Kidney (tissue), 14 donors: ENCODE results near the gene DDA1. TPM values are rescaled to one million over a fixed set of nuclear protein-coding genes. Genes with fewer than 3 reads are reported as not detected.

Source experiments
- DNase-seq, 5 donors: peaks; one replicate each; pipeline ENCODE4 v3.0.0-alpha.2; 2013 to 2020
- FAIRE-seq: peaks from 2 replicates; lab custom pipeline; 2012; peaks lifted over from hg19 to GRCh38; lab: Jason Lieb, UNC
- H3K27ac ChIP-seq, 2 donors: one replicate each; pipeline ENCODE4 v1.7.0; 2013; ENCODE audit warnings: low read depth in 2 of 2, low read length in 2 of 2, inconsistent platforms in 1 of 2
- H3K27me3 ChIP-seq: one replicate; pipeline ENCODE4 v1.7.1; 2013; ENCODE audit warnings: low read length, inconsistent platforms; ENCODE audit not compliant: control insufficient read depth, insufficient read depth
- H3K36me3 ChIP-seq, 3 donors: one replicate each; pipeline versions ENCODE4 v1.7.0 to v1.7.1; 2013; ENCODE audit warnings: low read length in 3 of 3, control low read depth in 1 of 3, inconsistent platforms in 1 of 3; ENCODE audit not compliant: insufficient read depth in 3 of 3, control insufficient read depth in 2 of 3
- H3K4me1 ChIP-seq, 3 donors: one replicate each; pipeline versions ENCODE4 v1.7.0 to v1.7.1; 2013; ENCODE audit warnings: low read length in 3 of 3, inconsistent platforms in 1 of 3, low read depth in 1 of 3; ENCODE audit not compliant: control insufficient read depth in 2 of 3, insufficient read depth in 2 of 3
- H3K4me3 ChIP-seq, 3 donors: one replicate each; pipeline versions ENCODE4 v1.7.0 to v1.8.1; 2013; ENCODE audit warnings: low read length in 3 of 3, control low read depth in 1 of 3, inconsistent platforms in 1 of 3
- H3K9ac ChIP-seq, 3 donors: one replicate each; pipeline versions ENCODE4 v1.7.0 to v1.7.1; 2013; ENCODE audit warnings: low read length in 3 of 3, control low read depth in 1 of 3, inconsistent platforms in 1 of 3
- H3K9me3 ChIP-seq, 3 donors: one replicate each; pipeline versions ENCODE4 v1.7.0 to v1.7.1; 2013; ENCODE audit warnings: low read length in 3 of 3, control low read depth in 1 of 3, inconsistent platforms in 1 of 3; ENCODE audit not compliant: control insufficient read depth in 2 of 3, insufficient read depth in 1 of 3
- CTCF ChIP-seq: IDR thresholded peaks from 3 replicates; pipeline ENCODE4 v1.5.1; 2012; ENCODE audit warnings: mild to moderate bottlenecking, moderate library complexity, borderline replicate concordance; ENCODE audit not compliant: insufficient read depth; ENCODE audit errors: extremely low read depth
- intact Hi-C: fragments of 100-400 bp; cut with DNase I; formaldehyde crosslinking; loops from one replicate; pipeline ENCODE4 v1.11.1; 2022
- polyA plus RNA-seq: library from polyadenylated mRNA; stranded (reverse); fragments of 350-450 nt; fragmentation: Illumina TruSeq; extraction: RNeasy Lipid Tissue Mini Kit (QIAGEN cat#74804); gene quantifications from one replicate; pipeline ENCODE4 v1.2.3, GENCODE V29; 2014; ENCODE audit warnings: low read depth, low replicate concordance; ENCODE audit not compliant: insufficient read depth
- total RNA-seq: library from RNA; stranded (reverse); fragmentation: NEBNext Ultra II Directional; extraction: Animal tissue kit (Norgen Biotek cat#: 25700); gene quantifications from one replicate; pipeline ENCODE4 v1.2.1, GENCODE V29; 2021
- donor health status: control.
- donor health status: control.
- donor health status: control.
- donor health status: control.
- donor health status: control.
- donor health status: DM: yes; HTN: yes; CAD: no.
- donor health status: Normal renal cell carcinoma (clear cell type).

DDA1 gene
- total and polyA plus RNA-seq, 2 donors from 2014 or later = 27.7 to 35.9 TPM

GRCh38 chr19:17340302-17340870 lies 31.0 kb downstream of the DDA1 start:
- Histone ChIP-seq H3K4me3 (no peak overlapping the region), H3K36me3 (no peaks in the 10 kb centered on the region), H3K27me3 (no peaks in the 10 kb centered on the region), H3K9ac (no peak overlapping the region), H3K4me1 (peaks cover 0 to 11% (median 0%) of the 10 kb centered on the region in 3 donors), H3K9me3 (no peaks in the 10 kb centered on the region), H3K27ac (no peak overlapping the region)
- DNase-seq = peak in 3 of 5 donors; percentile 55 to 82 (median 62)
- FAIRE-seq = no peak
- TF ChIP-seq CTCF = no peak
- intact Hi-C loops = no loop called here

- Histone ChIP-seq H3K36me3 (no peaks in the 10 kb centered on the region), H3K4me1 (peaks cover 0 to 11% (median 0%) of the 10 kb centered on the region in 3 donors), H3K27ac (no peak overlapping the region), H3K9ac (no peak overlapping the region), H3K4me3 (no peak overlapping the region), H3K27me3 (no peaks in the 10 kb centered on the region), H3K9me3 (no peaks in the 10 kb centered on the region)
- TF ChIP-seq CTCF = no peak
- DNase-seq (no peak), FAIRE-seq (no peak)
- intact Hi-C loops = no loop called here
These were observed 31.6 kb downstream of the DDA1 start for GRCh38 chr19:17340871-17341357.

- intact Hi-C loops = no loop called here
- no peak for FAIRE-seq
- DNase-seq = no peak
These were observed 32.0 kb downstream of the DDA1 start for GRCh38 chr19:17341386-17341785.

More at GRCh38 chr19:17341386-17341785, 32.0 kb downstream of the DDA1 start:
- Histone ChIP-seq H3K9ac (no peak overlapping the region), H3K27ac (no peak overlapping the region), H3K36me3 (no peaks in the 10 kb centered on the region), H3K4me1 (peaks cover 0 to 11% (median 0%) of the 10 kb centered on the region in 3 donors), H3K9me3 (no peaks in the 10 kb centered on the region), H3K27me3 (no peaks in the 10 kb centered on the region), H3K4me3 (no peak overlapping the region)
- TF ChIP-seq CTCF = no peak
